HepG2 (cell line): ENCODE measurements around the gene GPA33.

ENCODE experiments used
- HOXA7 ChIP-seq: sonication (generic); formaldehyde crosslinking; IDR thresholded peaks from 2 replicates; pipeline ENCODE4 v1.8.1; 2022; ENCODE audit warnings: mild to moderate bottlenecking, missing genetic modification reagents, moderate library complexity
- TAF1 ChIP-seq: sonication (generic); formaldehyde crosslinking; IDR thresholded peaks from 2 replicates; pipeline ENCODE4 v1.4.0; 2020; ENCODE audit warnings: missing genetic modification reagents
- TF ChIP-seq, protein P1 (sequence below): IDR thresholded peaks from 2 replicates; pipeline ENCODE4 v1.6.1; 2016; ENCODE audit warnings: low read depth, borderline replicate concordance

DNA sequence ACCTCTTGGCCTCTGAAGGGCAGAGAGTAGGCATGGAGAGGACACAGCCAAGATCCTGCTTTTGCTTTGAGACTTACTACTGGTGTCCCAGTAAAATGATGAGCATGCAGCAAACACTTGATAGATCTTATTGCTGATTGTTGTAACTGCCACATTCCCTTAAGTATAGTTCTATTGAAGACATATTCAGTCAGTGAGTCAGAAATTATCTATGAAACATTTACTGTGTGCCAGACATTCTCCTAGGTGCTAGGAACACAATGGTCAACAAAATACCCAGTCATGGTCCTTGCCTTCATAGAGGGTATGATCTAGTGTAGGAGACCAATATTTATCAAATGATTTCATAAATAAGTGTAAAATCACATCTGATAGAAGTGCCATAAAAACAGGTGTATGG lies 17.3 kb upstream of the GPA33 start:
- no peak for TF ChIP-seq HOXA7
- TF ChIP-seq, protein P1, sequence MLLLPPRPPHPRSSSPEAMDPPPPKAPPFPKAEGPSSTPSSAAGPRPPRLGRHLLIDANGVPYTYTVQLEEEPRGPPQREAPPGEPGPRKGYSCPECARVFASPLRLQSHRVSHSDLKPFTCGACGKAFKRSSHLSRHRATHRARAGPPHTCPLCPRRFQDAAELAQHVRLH = no peak
- TF ChIP-seq TAF1 (CRISPR knock-in tag) = no peak
